Measurements from ENCODE around the gene TBC1D22B.

The TBC1D22B gene

GRCh38 chr6:37351027-37351426 is 93.5 kb downstream of the TBC1D22B start (continued):
- TF ChIP-seq, protein P1, sequence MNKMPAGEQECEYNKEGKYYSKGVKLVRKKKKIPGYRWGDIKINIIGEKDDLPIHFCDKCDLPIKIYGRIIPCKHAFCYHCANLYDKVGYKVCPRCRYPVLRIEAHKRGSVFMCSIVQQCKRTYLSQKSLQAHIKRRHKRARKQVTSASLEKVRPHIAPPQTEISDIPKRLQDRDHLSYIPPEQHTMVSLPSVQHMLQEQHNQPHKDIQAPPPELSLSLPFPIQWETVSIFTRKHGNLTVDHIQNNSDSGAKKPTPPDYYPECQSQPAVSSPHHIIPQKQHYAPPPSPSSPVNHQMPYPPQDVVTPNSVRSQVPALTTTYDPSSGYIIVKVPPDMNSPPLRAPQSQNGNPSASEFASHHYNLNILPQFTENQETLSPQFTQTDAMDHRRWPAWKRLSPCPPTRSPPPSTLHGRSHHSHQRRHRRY (tag by site-specific recombination; IDR thresholded peaks at IDR 0.05): no peak
- TF ChIP-seq ZFP69B (tag by site-specific recombination; IDR thresholded peaks at IDR 0.05) (no peak), ZNF501 (tag by site-specific recombination; IDR thresholded peaks at IDR 0.05) (no peak), ZNF426 (tag by site-specific recombination; IDR thresholded peaks at IDR 0.05) (no peak), ZNF560 (tag by site-specific recombination; IDR thresholded peaks at IDR 0.05; ENCODE audit: borderline replicate concordance) (no peak), ZNF121 (tag by site-specific recombination; IDR thresholded peaks at IDR 0.05) (no peak), ZNF777 (tag by site-specific recombination; IDR thresholded peaks at IDR 0.05; ENCODE audit: borderline replicate concordance) (no peak), ZNF302 (tag by site-specific recombination; IDR thresholded peaks at IDR 0.05; ENCODE audit: low read depth) (no peak), ZNF404 (tag by site-specific recombination; IDR thresholded peaks at IDR 0.05) (no peak), ZSCAN5A (tag by site-specific recombination; IDR thresholded peaks at IDR 0.05) (no peak)

DNA sequence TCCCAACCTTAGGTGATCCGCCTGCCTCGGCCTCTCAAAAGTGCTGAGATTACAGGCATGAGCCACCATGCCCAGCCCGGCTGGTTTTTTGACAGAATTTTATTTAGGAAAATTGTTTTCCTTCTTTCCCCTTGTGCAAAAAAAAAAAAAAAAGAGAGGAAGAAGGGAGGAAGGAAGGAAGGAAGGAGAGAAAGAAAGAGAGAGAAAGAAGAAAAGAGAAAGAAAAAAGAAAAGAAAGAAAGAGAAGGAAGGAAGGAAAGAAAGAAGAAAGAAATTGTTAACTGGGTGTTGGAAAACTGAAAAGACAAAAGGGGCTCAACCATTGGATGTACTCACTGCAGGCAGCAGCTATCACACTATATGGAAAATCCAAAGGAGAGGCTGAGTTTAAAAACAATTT is 94.8 kb downstream of the TBC1D22B start:
- no peaks in the 10 kb centered on the region for H3K9me3 ChIP-seq (ENCODE audit: control insufficient read depth, insufficient read depth, low read depth, low read length)
- CTCF ChIA-PET: interaction anchor here (2.5 kb wide), 1 partner anchor 27 kb away, joined by 16 read pairs; no protein-coding TSS in a partner anchor
- no peak overlapping the region for H3K27ac ChIP-seq (ENCODE audit: extremely low read depth, low read depth, low read length)
- TF ChIP-seq ZNF366 (tag by site-specific recombination; conservative IDR thresholded peaks at IDR 0.05): peak; percentile 67
- no peak for TF ChIP-seq ZNF280C (tag by site-specific recombination; IDR thresholded peaks at IDR 0.05)
- no peaks in the 10 kb centered on the region; a peak in 1 of 3 replicates for H3K36me3 ChIP-seq (ENCODE audit: control insufficient read depth in 2 of 2, insufficient read depth in 1 of 2, low read length in 2 of 2)
- POLR2A ChIA-PET: no interaction called here
- no peak overlapping the region for H3K4me3 ChIP-seq (ENCODE audit: low read depth, low read length)
- peaks cover 15% of the 10 kb centered on the region for H3K4me1 ChIP-seq (ENCODE audit: control insufficient read depth, insufficient read depth, low read length)

GRCh38 chr6:37353761-37354525 is 96.4 kb downstream of the TBC1D22B start, which contains the start of gene RNF8:
Gene RNF8, plus strand, starts transcription at chr6:37353983. Its CDS starts 182 bp downstream, at chr6:37354165.
- POLR2A ChIA-PET: interaction anchor here (0.7 to 1.6 kb wide), 7 partner anchors 9 to 1325 kb away, joined by 3 to 8 read pairs (median 4); partner anchors contain the start of gene CMTR1
- no peaks in the 10 kb centered on the region; a peak in 1 of 3 replicates for H3K36me3 ChIP-seq (ENCODE audit: control insufficient read depth in 2 of 2, insufficient read depth in 1 of 2, low read length in 2 of 2)
- H3K27ac ChIP-seq (ENCODE audit: extremely low read depth, low read depth, low read length): peak within 1 kb of the TSS; percentile 76
- H3K9me3 ChIP-seq (ENCODE audit: control insufficient read depth, insufficient read depth, low read depth, low read length): no peaks in the 10 kb centered on the region
- H3K4me1 ChIP-seq (ENCODE audit: control insufficient read depth, insufficient read depth, low read length): peaks cover 25% of the 10 kb centered on the region
- CTCF ChIA-PET: interaction anchor here (0.6 kb wide), 1 partner anchor 21 kb away, joined by 5 read pairs; no protein-coding TSS in a partner anchor
- peak within 1 kb of the TSS; percentile 96 for H3K4me3 ChIP-seq (ENCODE audit: low read depth, low read length)
- TF ChIP-seq ZNF146 (tag by site-specific recombination; IDR thresholded peaks at IDR 0.05) (no peak), ZNF280D (tag by site-specific recombination; IDR thresholded peaks at IDR 0.05) (no peak; the same call in 1 of the 2 replicates), ZXDB (tag by site-specific recombination; IDR thresholded peaks at IDR 0.05) (peak; percentile 66), YY2 (tag by site-specific recombination; IDR thresholded peaks at IDR 0.05) (peak; percentile 52; the same call in 1 of the 2 replicates), ZFP3 (tag by site-specific recombination; IDR thresholded peaks at IDR 0.05; ENCODE audit: low read depth) (no peak), ZNF157 (tag by site-specific recombination; IDR thresholded peaks at IDR 0.05) (no peak), ZNF837 (tag by site-specific recombination; IDR thresholded peaks at IDR 0.05) (no peak), ZNF23 (tag by site-specific recombination; IDR thresholded peaks at IDR 0.05; ENCODE audit: borderline replicate concordance) (0 out of 2 replicates have a peak, but pooled peaks have one; percentile 62), ZNF664 (tag by site-specific recombination; IDR thresholded peaks at IDR 0.05) (no peak), ZNF677 (tag by site-specific recombination; IDR thresholded peaks at IDR 0.05) (no peak), ZNF239 (tag by site-specific recombination; IDR thresholded peaks at IDR 0.05) (no peak), KLF17 (tag by site-specific recombination; IDR thresholded peaks at IDR 0.05) (no peak)

All from HEK293 (cell line).